GM13977 (cell line): ENCODE measurements around the gene DTYMK.

Experiments used
- DNase-seq: peaks from one replicate; pipeline ENCODE4 v3.0.0; 2012; ENCODE audit warnings: low spot score
- in situ Hi-C: fragments of 300-500 bp; cut with MboI; formaldehyde crosslinking; loops from one replicate; pipeline ENCODE4 v1.12.0; 2022; ENCODE audit warnings: low sequenced_read_pairs, low pct_unique_long_range_greater_than_20kb, mixed read lengths, inconsistent platforms; ENCODE audit not compliant: unreplicated experiment
- TF ChIP-seq, protein P1 (sequence below): IDR thresholded peaks from 2 replicates; pipeline ENCODE4 v1.5.1; 2012; ENCODE audit warnings: mild to moderate bottlenecking, control low read depth; ENCODE audit not compliant: insufficient read depth; ENCODE audit errors: extremely low read depth, missing control alignments

Gene DTYMK

DNA sequence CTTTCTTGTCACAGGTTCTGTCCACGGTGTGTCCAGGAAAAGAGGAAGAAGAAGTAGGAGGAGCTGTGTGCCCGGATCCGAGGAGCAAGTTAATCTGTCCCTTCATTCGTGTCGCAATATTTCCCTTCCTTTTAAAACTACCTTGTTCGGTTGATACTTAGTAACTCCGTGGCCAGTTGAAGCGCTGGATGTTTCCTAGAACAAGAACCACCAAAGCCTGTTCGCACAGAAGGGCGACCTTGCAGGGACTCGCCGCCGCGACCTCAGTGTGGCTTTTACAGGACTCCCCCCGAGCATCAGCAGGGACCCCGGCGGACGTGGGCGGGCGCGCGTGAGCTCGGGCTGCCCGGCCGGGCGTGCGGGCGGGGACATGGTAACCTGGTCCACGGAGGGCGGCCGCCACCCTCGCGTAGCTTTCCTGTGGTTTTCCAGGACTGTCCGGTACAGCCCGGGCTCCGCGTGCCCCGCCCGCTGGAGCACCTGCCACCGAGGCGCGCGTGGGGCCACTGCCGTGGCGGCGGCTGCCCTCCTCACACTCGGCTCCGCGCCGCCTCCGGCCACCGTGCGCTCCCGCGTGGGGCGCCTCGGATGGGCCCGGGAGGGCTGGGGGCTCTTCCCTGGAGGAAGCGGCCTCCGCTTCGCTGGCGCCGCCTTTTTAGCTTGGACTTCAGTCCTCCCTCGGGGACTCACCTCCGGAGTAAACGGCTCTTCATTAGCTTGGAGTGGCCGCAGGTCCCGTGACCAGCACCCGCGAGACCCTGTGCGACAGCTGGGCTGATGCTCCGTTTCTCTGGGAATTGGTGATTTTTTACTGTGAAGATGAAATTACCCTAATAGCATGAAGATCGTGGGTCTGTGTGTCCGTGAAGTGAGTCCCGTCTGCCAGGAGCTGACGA, 38.6 kb upstream of the DTYMK start:
- no peak for DNase-seq
- in situ Hi-C loops: no loop called here
- TF ChIP-seq, protein P1, sequence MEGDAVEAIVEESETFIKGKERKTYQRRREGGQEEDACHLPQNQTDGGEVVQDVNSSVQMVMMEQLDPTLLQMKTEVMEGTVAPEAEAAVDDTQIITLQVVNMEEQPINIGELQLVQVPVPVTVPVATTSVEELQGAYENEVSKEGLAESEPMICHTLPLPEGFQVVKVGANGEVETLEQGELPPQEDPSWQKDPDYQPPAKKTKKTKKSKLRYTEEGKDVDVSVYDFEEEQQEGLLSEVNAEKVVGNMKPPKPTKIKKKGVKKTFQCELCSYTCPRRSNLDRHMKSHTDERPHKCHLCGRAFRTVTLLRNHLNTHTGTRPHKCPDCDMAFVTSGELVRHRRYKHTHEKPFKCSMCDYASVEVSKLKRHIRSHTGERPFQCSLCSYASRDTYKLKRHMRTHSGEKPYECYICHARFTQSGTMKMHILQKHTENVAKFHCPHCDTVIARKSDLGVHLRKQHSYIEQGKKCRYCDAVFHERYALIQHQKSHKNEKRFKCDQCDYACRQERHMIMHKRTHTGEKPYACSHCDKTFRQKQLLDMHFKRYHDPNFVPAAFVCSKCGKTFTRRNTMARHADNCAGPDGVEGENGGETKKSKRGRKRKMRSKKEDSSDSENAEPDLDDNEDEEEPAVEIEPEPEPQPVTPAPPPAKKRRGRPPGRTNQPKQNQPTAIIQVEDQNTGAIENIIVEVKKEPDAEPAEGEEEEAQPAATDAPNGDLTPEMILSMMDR: no peak

DNA sequence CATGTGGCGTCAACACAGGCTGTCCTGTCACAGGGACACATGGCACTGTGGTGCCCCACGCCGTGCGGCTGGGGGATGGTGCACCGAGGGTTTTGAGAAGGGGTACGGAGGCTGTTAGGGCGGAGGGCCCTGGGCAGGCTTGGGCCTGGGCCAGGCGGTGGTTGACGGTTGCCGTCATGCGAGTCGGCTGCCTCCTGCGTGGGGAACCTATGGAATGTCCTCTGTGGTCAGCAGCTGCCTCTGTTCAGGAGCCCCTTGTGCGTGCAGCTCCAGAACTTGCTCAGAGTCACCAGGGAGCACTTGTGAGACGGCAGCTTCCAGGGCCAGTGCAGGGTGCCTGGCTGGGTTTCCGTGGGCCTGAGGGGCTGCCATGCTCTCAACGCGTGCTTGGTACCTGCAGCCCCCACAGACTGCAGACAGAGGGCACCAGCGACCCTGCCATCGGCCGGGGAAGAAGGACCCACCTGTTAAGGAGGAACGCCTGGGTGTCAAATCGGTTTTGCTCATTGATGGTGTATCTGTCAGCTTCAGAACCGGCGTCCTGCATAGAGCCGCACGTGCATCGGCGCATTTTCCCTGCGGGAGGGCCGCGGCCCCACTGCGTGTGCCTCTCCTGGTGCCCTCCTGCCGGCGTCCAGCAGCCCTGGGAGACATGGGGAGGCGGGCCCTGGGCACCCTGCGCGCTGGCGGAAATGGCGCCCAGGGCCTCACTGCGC, 37.8 kb upstream of the DTYMK start:
- peak; percentile 14 for DNase-seq
- in situ Hi-C loops: no loop called here

DNA sequence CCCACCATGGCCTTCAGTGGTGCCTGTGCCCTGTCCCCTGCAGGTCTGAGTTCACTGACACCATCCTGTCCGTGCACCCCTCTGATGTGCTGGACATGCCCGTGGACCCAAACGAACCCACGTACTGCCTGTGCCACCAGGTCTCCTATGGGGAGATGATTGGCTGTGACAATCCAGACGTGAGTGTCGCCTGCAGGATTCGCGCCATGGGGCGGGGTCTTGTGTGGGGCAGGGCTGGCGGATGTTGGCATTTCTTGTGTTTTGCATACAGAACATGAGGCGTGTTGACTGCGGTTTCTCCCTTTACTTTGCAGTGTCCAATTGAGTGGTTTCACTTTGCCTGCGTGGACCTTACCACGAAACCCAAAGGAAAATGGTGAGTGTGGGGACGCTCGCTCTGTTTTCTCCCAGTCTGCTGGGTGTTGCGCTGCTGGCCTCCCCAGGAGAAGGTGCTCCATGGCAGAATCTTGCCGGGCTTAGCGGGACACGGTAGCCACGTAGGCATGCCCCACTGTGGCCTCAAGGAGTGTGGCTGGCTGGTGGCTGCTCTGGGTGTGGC, 36.4 kb upstream of the DTYMK start:
- in situ Hi-C loops: no loop called here
- TF ChIP-seq, protein P1: no peak
- peak; percentile 15 for DNase-seq

More for the DNA sequence above, 37.8 kb upstream of the DTYMK start:
- TF ChIP-seq, protein P1: peak; percentile 18

DNA sequence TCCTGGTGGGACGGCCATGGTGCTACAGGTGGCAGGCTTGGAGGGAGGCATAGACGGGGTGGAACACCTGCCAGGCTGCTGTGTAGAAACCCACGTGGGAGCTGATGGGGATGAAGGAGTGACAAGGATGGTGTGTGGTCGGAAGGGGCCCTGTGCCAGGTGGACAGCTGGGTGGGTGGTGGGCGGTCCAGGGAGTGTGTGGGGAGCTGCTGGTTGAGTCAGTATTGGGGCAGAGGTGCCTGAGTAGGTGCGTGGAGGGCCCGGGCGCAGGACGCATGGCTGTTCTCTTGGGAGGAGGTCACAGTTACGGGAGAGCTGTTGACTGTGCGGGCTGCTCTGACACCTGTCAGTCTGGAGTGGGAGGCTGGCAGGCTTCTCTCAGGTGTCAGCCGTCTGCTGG, 35.2 kb upstream of the DTYMK start:
- peak; percentile 23 for DNase-seq
- in situ Hi-C loops: no loop called here
- TF ChIP-seq, protein P1: no peak

DNA sequence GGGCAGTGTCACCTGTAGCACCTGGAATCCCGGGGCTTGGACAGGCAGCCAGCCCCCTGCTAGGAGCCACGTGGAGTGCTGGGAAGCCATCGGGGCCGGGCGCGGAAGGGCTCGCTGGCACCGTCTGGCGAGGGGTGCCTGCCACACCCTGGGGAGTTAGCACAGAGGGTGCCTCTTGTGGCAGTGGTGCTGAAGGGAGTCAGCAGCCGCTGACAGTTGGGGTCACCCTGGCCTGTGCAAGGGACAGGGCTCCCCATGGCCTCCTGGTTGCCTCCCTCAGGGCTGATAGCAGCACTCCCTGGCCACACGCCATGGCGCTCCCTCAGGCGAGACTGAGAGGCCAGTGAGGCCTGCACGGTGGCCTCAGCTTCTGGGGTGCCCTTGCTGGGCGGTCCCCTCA, 33.9 kb upstream of the DTYMK start:
- in situ Hi-C loops: no loop called here
- peak; percentile 20 for DNase-seq
- TF ChIP-seq, protein P1: no peak

DNA sequence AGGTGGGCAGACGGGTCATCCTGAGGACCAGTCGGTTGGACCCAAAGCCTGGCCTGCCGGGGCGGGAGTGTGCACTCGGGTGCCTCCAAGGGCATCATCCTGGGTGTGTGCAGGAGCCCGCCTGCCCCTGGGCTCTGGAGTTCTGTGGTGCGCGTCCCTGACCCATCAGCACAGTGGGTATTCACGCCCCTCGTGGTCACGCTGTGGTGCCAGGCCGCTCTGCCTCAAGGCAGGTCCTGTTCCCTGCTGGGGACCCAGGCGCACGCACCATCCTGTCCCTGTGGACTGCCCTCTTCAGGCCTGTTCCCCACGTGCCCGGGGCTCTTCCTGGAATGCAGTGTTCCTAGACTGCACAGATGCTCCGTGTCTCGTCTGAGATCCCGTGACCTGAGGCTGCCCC, 33.5 kb upstream of the DTYMK start:
- in situ Hi-C loops: no loop called here
- TF ChIP-seq, protein P1: no peak
- peak; percentile 7 for DNase-seq
